Measurements from ENCODE around the gene ZNF614.
"Not testable (repeated sequence)": the region's sequence is repeated elsewhere in the genome, so short reads cannot be mapped to it uniquely, and the experiment has no call there.

The ZNF614 gene

GRCh38 chr19:52028027-52028779 is at the start of gene ZNF614:
Gene ZNF614 (minus strand): TSS chr19:52028379. CDS start chr19:52025745, 2,634 bp downstream.
- peak; percentile 89 to 94 (median 92) for DNase-seq

GRCh38 chr19:52070496-52070895 is 42.3 kb upstream of the ZNF614 start:
- DNase-seq: no peak

GRCh38 chr19:52069653-52070052 is 41.5 kb upstream of the ZNF614 start:
- no peak for DNase-seq

GRCh38 chr19:52066258-52066863 is 38.2 kb upstream of the ZNF614 start:
- DNase-seq: no peak

- DNase-seq: no peak
These were observed 37.2 kb upstream of the ZNF614 start for GRCh38 chr19:52065399-52065798.

- DNase-seq: not testable (repeated sequence)
These were observed 28.3 kb upstream of the ZNF614 start for GRCh38 chr19:52056480-52056879.

GRCh38 chr19:52051736-52052135 is 23.6 kb upstream of the ZNF614 start:
- peak in 1 of 3 experiments; percentile 11 for DNase-seq

GRCh38 chr19:52048555-52049501 is 20.6 kb upstream of the ZNF614 start, which contains the start of gene ZNF432:
Gene ZNF432 (minus strand): TSS chr19:52048838. CDS start chr19:52046868, 1,970 bp downstream.
- peak; percentile 89 to 96 (median 94) for DNase-seq

- DNase-seq: no peak
These were observed 11.0 kb upstream of the ZNF614 start for GRCh38 chr19:52039169-52039568.

GRCh38 chr19:52034051-52034728 is 6.0 kb upstream of the ZNF614 start:
- DNase-seq: peak in 1 of 3 experiments; percentile 11

GRCh38 chr19:52028780-52029123 is 573 bp upstream of the ZNF614 start:
- no peak for DNase-seq

- DNase-seq: not testable (repeated sequence)
These were observed 1.8 kb downstream of the ZNF614 start for GRCh38 chr19:52026255-52026990.

- not testable (repeated sequence) for DNase-seq
These were observed 3.7 kb downstream of the ZNF614 start for GRCh38 chr19:52024478-52024877.

GRCh38 chr19:52022193-52022592 is 6.0 kb downstream of the ZNF614 start:
- no peak for DNase-seq

GRCh38 chr19:52020506-52020905 is 7.7 kb downstream of the ZNF614 start:
- no peak for DNase-seq

GRCh38 chr19:52010674-52011073 is 17.5 kb downstream of the ZNF614 start:
- DNase-seq: no peak

- peak; percentile 83 to 95 (median 92) for DNase-seq
These were observed 20.2 kb downstream of the ZNF614 start, which contains the start of gene ZNF615 for GRCh38 chr19:52007806-52008557. Gene ZNF615 (minus strand): TSS chr19:52008211. CDS start chr19:52003711, 4,500 bp downstream.

GRCh38 chr19:52007451-52007805 is 20.8 kb downstream of the ZNF614 start:
- DNase-seq: peak in 1 of 3 experiments; percentile 55

GRCh38 chr19:51994048-51994644 is 34.0 kb downstream of the ZNF614 start:
- peak in 1 of 3 experiments; percentile 4 for DNase-seq

GRCh38 chr19:51993422-51993821 is 34.8 kb downstream of the ZNF614 start:
- no peak for DNase-seq

Data from NCI-H1417 (cell line).